PC-3 (cell line): ENCODE results near the gene VWA1. TPM values are rescaled to one million over a fixed set of nuclear protein-coding genes. Genes with fewer than 3 reads are reported as not detected.
A peak's percentile ranks its signal among the peaks of the same experiment; 100 is the strongest.

Experiments used
- ATAC-seq: fragments of 200-7000 bp; cut with Tn5 transposase; 2 replicates; pipeline ENCODE4 v1.9.1; 2020; ENCODE audit warnings: mild to moderate bottlenecking, moderate library complexity
- BruUV-seq: library from RNA; stranded (reverse); fragments of 400-500 nt; replicated peaks from 2 replicates; lab custom pipeline; 2021; lab: Mats Ljungman, UMichigan
- CTCF ChIA-PET: fragments of 300-600 bp; sonication (Branson Sonifier 250); formaldehyde crosslinking; loops from one replicate; lab custom pipeline; 2022; ENCODE audit warnings: antibody characterized with exemption; lab: Charles Lee
- POLR2A ChIA-PET: fragments of 300-600 bp; sonication (Branson Sonifier 250); formaldehyde crosslinking; loops from one replicate; lab custom pipeline; 2022; ENCODE audit warnings: antibody characterized with exemption; ENCODE audit not compliant: unreplicated experiment; lab: Charles Lee
- DNase-seq: peaks from one replicate; pipeline ENCODE4 v3.0.0-alpha.2; 2015
- H2AFZ ChIP-seq: fragments of 300-600 bp; sonication (generic); 2 replicates; pipeline ENCODE4 v1.6.0; 2016; ENCODE audit warnings: antibody characterized with exemption, low read length
- H3F3A ChIP-seq: fragments of 300-600 bp; sonication (generic); one replicate; pipeline ENCODE4 v1.6.0; 2017; ENCODE audit warnings: antibody characterized with exemption, low read length, control low read depth, mild to moderate bottlenecking; ENCODE audit not compliant: unreplicated experiment
- H3K27ac ChIP-seq: fragments of 300-600 bp; sonication (generic); 2 replicates; pipeline ENCODE4 v1.5.1; 2016; ENCODE audit warnings: mild to moderate bottlenecking, low read length
- H3K27me3 ChIP-seq: fragments of 300-600 bp; sonication (generic); 2 replicates; pipeline ENCODE4 v1.6.1; 2016; ENCODE audit warnings: low read length, mixed read lengths
- H3K36me3 ChIP-seq: fragments of 300-600 bp; sonication (generic); 2 replicates; pipeline ENCODE4 v1.6.1; 2016; ENCODE audit warnings: low read depth, mixed run types, low read length, mixed read lengths
- H3K4me1 ChIP-seq: fragments of 300-600 bp; sonication (generic); 2 replicates; pipeline ENCODE4 v1.5.1; 2016; ENCODE audit warnings: low read length; ENCODE audit not compliant: insufficient read depth
- H3K4me2 ChIP-seq: fragments of 300-600 bp; sonication (generic); 2 replicates; pipeline ENCODE4 v1.6.0; 2016; ENCODE audit warnings: low read length
- H3K4me3 ChIP-seq: fragments of 300-600 bp; sonication (generic); 2 replicates; pipeline ENCODE4 v1.5.1; 2016; ENCODE audit warnings: mild to moderate bottlenecking, low read length, mixed read lengths
- H3K79me2 ChIP-seq: fragments of 300-600 bp; sonication (generic); 2 replicates; pipeline ENCODE4 v1.6.1; 2017; ENCODE audit warnings: low read length, mixed read lengths
- H3K9ac ChIP-seq: fragments of 300-600 bp; sonication (generic); 2 replicates; pipeline ENCODE4 v1.6.0; 2016; ENCODE audit warnings: mild to moderate bottlenecking, low read length
- H3K9me2 ChIP-seq: fragments of 300-600 bp; sonication (generic); replicated peaks from 2 replicates; pipeline ENCODE4 v1.6.1; 2016; ENCODE audit warnings: mixed run types, low read length, mixed read lengths
- H3K9me3 ChIP-seq: fragments of 300-600 bp; sonication (generic); 2 replicates; pipeline ENCODE4 v1.6.1; 2016; ENCODE audit warnings: low read length, mixed read lengths
- H4K20me1 ChIP-seq: fragments of 300-600 bp; sonication (generic); 2 replicates; pipeline ENCODE4 v1.6.1; 2016; ENCODE audit warnings: low read length, mixed read lengths
- EZH2 ChIP-seq: fragments of 300-600 bp; sonication (generic); IDR thresholded peaks from one replicate; pipeline ENCODE4 v1.6.1; 2017; ENCODE audit warnings: antibody characterized with exemption, mild to moderate bottlenecking, low read length; ENCODE audit not compliant: unreplicated experiment
- EZH2phosphoT487 ChIP-seq: fragments of 300-600 bp; sonication (generic); IDR thresholded peaks from 2 replicates; pipeline ENCODE4 v1.6.1; 2018; ENCODE audit warnings: mild to moderate bottlenecking, antibody characterized with exemption, low read length, borderline replicate concordance
- intact Hi-C: fragments of 100-400 bp; cut with micrococcal nuclease; formaldehyde crosslinking; loops from 2 replicates; pipeline ENCODE4 v1.9.0; 2023
- total RNA-seq: library from RNA; depleted of rRNA; stranded (reverse); fragments of >200 nt; gene quantifications from 2 replicates; pipeline ENCODE4 v1.2.3, GENCODE V29; 2014
- TF ChIP-seq, protein P1 (sequence below): fragments of 300-600 bp; sonication (generic); conservative IDR thresholded peaks from 2 replicates; pipeline ENCODE4 v1.5.1; 2017; ENCODE audit warnings: antibody characterized with exemption, low read depth, mild to moderate bottlenecking, low read length

Gene VWA1
- total RNA-seq, 1 experiment from 2014 or later = 59.1 TPM

DNA sequence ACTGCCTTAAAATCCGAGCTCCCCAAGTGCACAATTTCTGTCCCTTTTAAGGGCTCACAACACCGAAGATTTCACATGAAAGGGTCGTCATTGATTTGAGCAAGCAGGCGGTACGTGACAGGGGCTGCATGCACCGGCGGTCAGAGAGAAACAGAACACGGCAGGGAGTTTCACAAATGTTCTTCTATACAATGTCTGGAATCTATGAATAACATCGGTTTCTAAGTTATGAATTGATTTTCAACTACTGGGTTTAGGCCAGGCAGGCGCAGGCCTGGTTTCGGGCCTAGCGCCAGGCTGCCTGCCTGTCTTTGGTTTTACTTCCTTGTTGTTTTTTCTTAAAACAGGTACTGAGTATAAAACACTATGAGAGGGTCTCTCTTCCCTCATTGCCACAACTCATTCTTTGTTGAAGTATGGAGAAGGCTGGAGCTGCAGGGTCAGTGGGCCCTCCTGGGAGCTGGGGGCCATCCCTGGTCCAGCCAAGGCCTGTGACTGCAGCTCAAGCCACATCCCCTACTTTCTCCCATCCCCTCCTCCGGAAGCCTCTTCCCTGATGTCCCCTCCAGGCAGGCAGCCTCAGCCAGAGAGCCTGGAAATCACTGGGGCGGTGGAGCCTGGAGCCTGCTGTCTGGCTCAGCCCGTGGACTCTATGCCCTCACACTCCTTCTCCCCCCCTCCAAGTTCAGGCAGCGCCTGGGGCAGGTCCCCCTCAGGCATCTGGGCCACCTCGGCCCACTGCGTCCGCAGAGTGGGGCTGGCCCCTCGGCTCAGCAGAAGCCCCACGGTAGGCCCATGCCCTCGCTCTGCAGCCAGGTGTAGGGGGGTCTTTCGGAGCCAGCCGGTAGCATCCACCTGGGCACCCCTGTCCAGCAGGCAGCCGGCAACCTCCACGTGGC lies 16.8 kb upstream of the VWA1 start:
- Histone ChIP-seq H3K36me3 (no peaks in the 10 kb centered on the region), H2AFZ (no peak overlapping the region), H3K4me2 (no peak overlapping the region), H3K79me2 (no peaks in the 10 kb centered on the region), H3K9me2 (no peaks in the 10 kb centered on the region), H3K9me3 (no peaks in the 10 kb centered on the region), H3F3A (no peaks in the 10 kb centered on the region), H3K27me3 (no peaks in the 10 kb centered on the region), H4K20me1 (no peaks in the 10 kb centered on the region), H3K4me1 (peaks cover 15% of the 10 kb centered on the region), H3K9ac (no peak overlapping the region), H3K4me3 (no peak overlapping the region), H3K27ac (no peak overlapping the region)
- BruUV-seq = no TSS peak
- DNase-seq (no peak), ATAC-seq (no peak)
- CTCF ChIA-PET = no interaction called here
- POLR2A ChIA-PET = no interaction called here
- TF ChIP-seq EZH2 = no peak
- TF ChIP-seq EZH2phosphoT487 = no peak
- intact Hi-C loops = no loop called here

DNA sequence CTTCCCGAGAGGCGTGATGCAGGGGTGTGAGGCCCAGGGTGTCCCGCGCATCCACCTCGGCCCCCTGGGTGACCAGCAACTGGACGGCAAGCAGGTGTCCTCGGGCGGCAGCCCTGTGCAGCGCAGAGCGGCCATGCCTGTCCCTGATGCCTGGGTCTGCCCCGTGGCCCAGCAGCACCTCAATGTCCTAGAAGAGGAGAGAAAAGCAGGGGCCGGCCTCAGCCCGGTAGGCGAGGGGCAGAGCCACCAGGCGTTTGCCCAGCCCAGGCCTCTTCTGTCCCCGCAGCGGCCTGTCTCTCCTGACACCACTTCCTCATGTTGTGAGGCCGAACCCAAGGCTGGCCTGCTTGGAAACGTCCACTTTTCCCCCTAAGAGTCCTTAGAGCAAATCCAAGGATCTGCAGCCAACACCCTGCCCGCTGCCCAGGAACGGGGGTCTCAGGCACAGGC lies 16.1 kb upstream of the VWA1 start:
- H2AFZ ChIP-seq = peak overlapping the region; percentile 49; the same call in 1 of the 2 replicates
- CTCF ChIA-PET = interaction anchor here (0.6 to 1.0 kb wide), 2 partner anchors 17 to 129 kb away, joined by 3 to 5 read pairs; no protein-coding TSS in a partner anchor
- no peaks in the 10 kb centered on the region for H3K36me3 ChIP-seq
- H3K27me3 ChIP-seq = no peaks in the 10 kb centered on the region
- POLR2A ChIA-PET = no interaction called here
- peaks cover 15% of the 10 kb centered on the region for H3K4me1 ChIP-seq
- no peak overlapping the region for H3K4me2 ChIP-seq
- H3K9ac ChIP-seq = no peak overlapping the region
- intact Hi-C loops = no loop called here
- H4K20me1 ChIP-seq = no peaks in the 10 kb centered on the region
- DNase-seq (no peak), ATAC-seq (no peak)
- no peaks in the 10 kb centered on the region for H3K79me2 ChIP-seq
- no peaks in the 10 kb centered on the region for H3F3A ChIP-seq
- no peak for TF ChIP-seq EZH2
- TF ChIP-seq, protein P1, sequence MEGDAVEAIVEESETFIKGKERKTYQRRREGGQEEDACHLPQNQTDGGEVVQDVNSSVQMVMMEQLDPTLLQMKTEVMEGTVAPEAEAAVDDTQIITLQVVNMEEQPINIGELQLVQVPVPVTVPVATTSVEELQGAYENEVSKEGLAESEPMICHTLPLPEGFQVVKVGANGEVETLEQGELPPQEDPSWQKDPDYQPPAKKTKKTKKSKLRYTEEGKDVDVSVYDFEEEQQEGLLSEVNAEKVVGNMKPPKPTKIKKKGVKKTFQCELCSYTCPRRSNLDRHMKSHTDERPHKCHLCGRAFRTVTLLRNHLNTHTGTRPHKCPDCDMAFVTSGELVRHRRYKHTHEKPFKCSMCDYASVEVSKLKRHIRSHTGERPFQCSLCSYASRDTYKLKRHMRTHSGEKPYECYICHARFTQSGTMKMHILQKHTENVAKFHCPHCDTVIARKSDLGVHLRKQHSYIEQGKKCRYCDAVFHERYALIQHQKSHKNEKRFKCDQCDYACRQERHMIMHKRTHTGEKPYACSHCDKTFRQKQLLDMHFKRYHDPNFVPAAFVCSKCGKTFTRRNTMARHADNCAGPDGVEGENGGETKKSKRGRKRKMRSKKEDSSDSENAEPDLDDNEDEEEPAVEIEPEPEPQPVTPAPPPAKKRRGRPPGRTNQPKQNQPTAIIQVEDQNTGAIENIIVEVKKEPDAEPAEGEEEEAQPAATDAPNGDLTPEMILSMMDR = no peak
- TF ChIP-seq EZH2phosphoT487 = no peak
- H3K9me3 ChIP-seq = no peaks in the 10 kb centered on the region
- H3K4me3 ChIP-seq = no peak overlapping the region
- H3K27ac ChIP-seq = no peak overlapping the region
- BruUV-seq = no TSS peak
- H3K9me2 ChIP-seq = no peaks in the 10 kb centered on the region

DNA sequence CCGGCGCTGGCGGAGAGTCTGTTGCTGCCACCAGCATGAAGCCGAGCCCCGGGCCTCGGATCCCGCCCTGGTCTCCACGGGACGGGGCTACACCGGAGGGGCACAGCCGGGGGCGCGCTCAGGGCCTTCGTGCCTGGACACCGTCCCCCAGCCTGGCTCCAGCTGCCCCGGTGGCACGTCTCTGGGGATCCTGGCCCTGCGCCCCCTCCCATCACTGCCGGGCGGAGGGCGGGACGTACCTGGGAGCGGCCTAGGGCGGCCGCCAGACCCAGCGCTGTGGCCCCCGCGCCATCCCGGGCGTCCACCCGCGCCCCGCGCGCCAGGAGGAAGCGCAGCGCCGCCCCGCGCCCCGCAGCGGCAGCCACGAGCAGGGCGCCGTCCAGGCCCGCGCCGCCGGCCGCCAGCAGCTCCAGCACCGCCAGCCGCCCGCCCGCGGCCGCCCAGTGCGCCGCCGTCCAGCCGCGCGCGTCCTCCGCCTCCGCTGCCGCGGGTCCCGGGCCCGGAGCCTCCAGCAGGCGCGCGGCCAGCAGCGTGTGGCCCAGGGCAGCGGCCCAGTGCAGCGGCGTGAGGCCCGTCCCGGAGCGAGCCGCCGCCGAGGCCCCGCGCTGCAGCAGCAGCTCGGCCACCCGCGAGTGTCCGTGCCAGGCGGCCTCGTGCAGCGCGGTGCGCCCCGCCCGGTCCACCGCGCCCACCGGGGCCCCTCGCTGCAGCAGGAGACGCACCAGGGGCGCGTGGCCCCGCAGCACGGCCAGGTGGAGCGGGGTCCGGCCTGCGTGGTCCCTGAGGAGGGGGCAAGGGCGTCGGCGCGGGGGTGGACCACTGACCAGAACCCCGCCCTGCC lies 15.5 kb upstream of the VWA1 start:
- H2AFZ ChIP-seq = peak overlapping the region; percentile 49; the same call in 1 of the 2 replicates
- CTCF ChIA-PET = interaction anchor here (0.6 to 1.0 kb wide), 2 partner anchors 18 to 128 kb away, joined by 3 to 5 read pairs; no protein-coding TSS in a partner anchor
- POLR2A ChIA-PET = no interaction called here

More for the DNA sequence above, 15.5 kb upstream of the VWA1 start:
- H3K79me2 ChIP-seq = no peaks in the 10 kb centered on the region
- no peaks in the 10 kb centered on the region for H3F3A ChIP-seq
- H3K4me1 ChIP-seq = peaks cover 15% of the 10 kb centered on the region
- H3K27ac ChIP-seq = no peak overlapping the region
- TF ChIP-seq EZH2phosphoT487 (no peak), EZH2 (no peak)
- TF ChIP-seq, protein P1 = no peak
- H3K4me3 ChIP-seq = no peak overlapping the region
- H3K9me2 ChIP-seq = no peaks in the 10 kb centered on the region
- H3K27me3 ChIP-seq = no peaks in the 10 kb centered on the region
- ATAC-seq (peak; percentile 66), DNase-seq (no peak)
- H3K9ac ChIP-seq = no peak overlapping the region
- H3K36me3 ChIP-seq = no peaks in the 10 kb centered on the region
- H3K9me3 ChIP-seq = no peaks in the 10 kb centered on the region
- intact Hi-C loops = no loop called here
- H3K4me2 ChIP-seq = no peak overlapping the region
- no peaks in the 10 kb centered on the region for H4K20me1 ChIP-seq
- no TSS peak for BruUV-seq
